SU-DHL-6 (cell line): ENCODE data around the gene ARPC1B.
"Not testable (repeated sequence)": the region's sequence is repeated elsewhere in the genome, so short reads cannot be mapped to it uniquely, and the experiment has no call there.

Experiments used
- H2AFZ ChIP-seq: fragments of 200-600 bp; sonication (generic); 2 replicates; pipeline ENCODE4 v1.6.1; 2014; ENCODE audit warnings: low read depth, mild to moderate bottlenecking, moderate library complexity, mixed read lengths, antibody characterized with exemption, low read length; ENCODE audit not compliant: severe bottlenecking
- H3F3A ChIP-seq: fragments of 200-600 bp; shearing (Covaris generic); 2 replicates; pipeline ENCODE4 v1.6.0; 2016; ENCODE audit warnings: antibody characterized with exemption, mild to moderate bottlenecking; ENCODE audit not compliant: insufficient read depth
- H3K27ac ChIP-seq: fragments of 200-600 bp; sonication (generic); 2 replicates; pipeline ENCODE4 v1.5.1; 2016; ENCODE audit warnings: low read depth, mild to moderate bottlenecking, low read length, moderate library complexity, mixed read lengths
- H3K27me3 ChIP-seq: fragments of 200-600 bp; sonication (generic), shearing (Covaris generic); 2 replicates; pipeline ENCODE4 v1.6.0; 2014; ENCODE audit warnings: mild to moderate bottlenecking, low read length
- H3K36me3 ChIP-seq: fragments of 200-600 bp; sonication (generic); 2 replicates; pipeline ENCODE4 v1.6.1; 2014; ENCODE audit warnings: mild to moderate bottlenecking, low read length, mixed read lengths
- H3K4me2 ChIP-seq: fragments of 300-600, 200-600 bp; shearing (Covaris generic), sonication (generic); 2 replicates; pipeline ENCODE4 v1.6.0; 2014; ENCODE audit warnings: low read length, low read depth, mild to moderate bottlenecking; ENCODE audit not compliant: poor library complexity, severe bottlenecking
- H3K4me3 ChIP-seq: fragments of 200-600 bp; sonication (generic); 2 replicates; pipeline ENCODE4 v1.5.1; 2014; ENCODE audit warnings: antibody characterized with exemption, low read length, mild to moderate bottlenecking, mixed read lengths; ENCODE audit not compliant: insufficient read depth, poor library complexity, severe bottlenecking
- H3K79me2 ChIP-seq: fragments of 200-600 bp; sonication (generic); 2 replicates; pipeline ENCODE4 v1.6.1; 2014; ENCODE audit warnings: mild to moderate bottlenecking, low read length, moderate library complexity; ENCODE audit not compliant: insufficient read depth
- H3K9ac ChIP-seq: fragments of 200-600 bp; sonication (generic); 2 replicates; pipeline ENCODE4 v1.7.0; 2014; ENCODE audit warnings: mild to moderate bottlenecking, low read length
- H3K9me2 ChIP-seq: fragments of 200-600 bp; sonication (generic); replicated peaks from 2 replicates; pipeline ENCODE4 v1.6.1; 2014; ENCODE audit warnings: low read length; ENCODE audit not compliant: insufficient read depth
- H3K9me3 ChIP-seq: fragments of 200-600 bp; sonication (generic); 2 replicates; pipeline ENCODE4 v1.6.1; 2014; ENCODE audit warnings: low read length, mixed read lengths; ENCODE audit not compliant: insufficient read depth
- H4K20me1 ChIP-seq: fragments of 200-600 bp; sonication (generic); 2 replicates; pipeline ENCODE4 v1.6.1; 2014; ENCODE audit warnings: low read depth, mild to moderate bottlenecking, antibody characterized with exemption, low read length, moderate library complexity, mixed read lengths
- CTCF ChIP-seq: fragments of 200-600 bp; sonication (generic); IDR thresholded peaks from one replicate; pipeline ENCODE4 v1.5.1; 2017; ENCODE audit warnings: antibody characterized with exemption, mild to moderate bottlenecking, low read length, moderate library complexity; ENCODE audit not compliant: insufficient read depth, poor library complexity, severe bottlenecking
- EZH2phosphoT487 ChIP-seq: fragments of 200-600 bp; sonication (generic), shearing (Covaris generic); conservative IDR thresholded peaks from 2 replicates; pipeline ENCODE4 v1.6.1; 2018; ENCODE audit warnings: mild to moderate bottlenecking, antibody characterized with exemption, low read length, moderate library complexity, mixed read lengths

The ARPC1B gene

GRCh38 chr7:99352247-99352646 lies 22.3 kb upstream of the ARPC1B start:
- no peak overlapping the region for H3K4me2 ChIP-seq
- H3K4me3 ChIP-seq = no peak overlapping the region
- H4K20me1 ChIP-seq = no peaks in the 10 kb centered on the region
- H3K79me2 ChIP-seq = no peaks in the 10 kb centered on the region
- no peak overlapping the region for H2AFZ ChIP-seq
- no peak overlapping the region for H3K9ac ChIP-seq
- H3K36me3 ChIP-seq = peaks cover 20% of the 10 kb centered on the region; the same call in 1 of the 2 replicates
- no peak overlapping the region for H3K27ac ChIP-seq
- no peaks in the 10 kb centered on the region for H3F3A ChIP-seq
- no peaks in the 10 kb centered on the region for H3K9me3 ChIP-seq
- no peaks in the 10 kb centered on the region for H3K27me3 ChIP-seq
- no peaks in the 10 kb centered on the region for H3K9me2 ChIP-seq
- TF ChIP-seq EZH2phosphoT487 (no peak), CTCF (no peak)

GRCh38 chr7:99355098-99355497 lies 19.4 kb upstream of the ARPC1B start:
- Histone ChIP-seq H4K20me1 (no peaks in the 10 kb centered on the region), H3K9me3 (no peaks in the 10 kb centered on the region), H3K9ac (no peak overlapping the region), H3K27me3 (no peaks in the 10 kb centered on the region), H3K79me2 (no peaks in the 10 kb centered on the region), H3K27ac (no peak overlapping the region), H3K36me3 (peaks cover 14% of the 10 kb centered on the region; the same call in 1 of the 2 replicates), H3K4me2 (no peak overlapping the region), H3K4me3 (no peak overlapping the region), H3F3A (no peaks in the 10 kb centered on the region), H2AFZ (no peak overlapping the region), H3K9me2 (no peaks in the 10 kb centered on the region)
- TF ChIP-seq EZH2phosphoT487 (no peak), CTCF (no peak)

GRCh38 chr7:99357701-99358490 lies 16.6 kb upstream of the ARPC1B start:
- H3K4me3 ChIP-seq = no peak overlapping the region
- TF ChIP-seq CTCF (no peak), EZH2phosphoT487 (no peak)
- no peaks in the 10 kb centered on the region for H3K79me2 ChIP-seq
- H3K9me2 ChIP-seq = no peaks in the 10 kb centered on the region
- H3K27me3 ChIP-seq = no peaks in the 10 kb centered on the region
- H4K20me1 ChIP-seq = no peaks in the 10 kb centered on the region
- no peak overlapping the region for H3K9ac ChIP-seq
- peaks cover 3% of the 10 kb centered on the region; the same call in 1 of the 2 replicates for H3F3A ChIP-seq
- peaks cover 10% of the 10 kb centered on the region; the same call in 1 of the 2 replicates for H3K36me3 ChIP-seq
- H3K27ac ChIP-seq = no peak overlapping the region
- no peak overlapping the region for H2AFZ ChIP-seq
- no peak overlapping the region for H3K4me2 ChIP-seq
- no peaks in the 10 kb centered on the region for H3K9me3 ChIP-seq

- H3K4me2 ChIP-seq, H3K9ac ChIP-seq, H4K20me1 ChIP-seq, H3F3A ChIP-seq, H3K27me3 ChIP-seq, H3K4me3 ChIP-seq, H2AFZ ChIP-seq, H3K27ac ChIP-seq, H3K79me2 ChIP-seq, H3K9me2 ChIP-seq, H3K9me3 ChIP-seq: not testable (repeated sequence)
- H3K36me3 ChIP-seq = peaks cover 16% of the 10 kb centered on the region; the same call in 1 of the 2 replicates
Measured at GRCh38 chr7:99358521-99358920, 16.0 kb upstream of the ARPC1B start.
